Measurements from ENCODE around the gene OGFOD3. TPM values are rescaled to one million over a fixed set of nuclear protein-coding genes. Genes with fewer than 3 reads are reported as not detected.

OGFOD3 gene
- total RNA-seq, 4 donors from 2014 or later: 12.4 to 30.1 (median 24.0) TPM

DNA sequence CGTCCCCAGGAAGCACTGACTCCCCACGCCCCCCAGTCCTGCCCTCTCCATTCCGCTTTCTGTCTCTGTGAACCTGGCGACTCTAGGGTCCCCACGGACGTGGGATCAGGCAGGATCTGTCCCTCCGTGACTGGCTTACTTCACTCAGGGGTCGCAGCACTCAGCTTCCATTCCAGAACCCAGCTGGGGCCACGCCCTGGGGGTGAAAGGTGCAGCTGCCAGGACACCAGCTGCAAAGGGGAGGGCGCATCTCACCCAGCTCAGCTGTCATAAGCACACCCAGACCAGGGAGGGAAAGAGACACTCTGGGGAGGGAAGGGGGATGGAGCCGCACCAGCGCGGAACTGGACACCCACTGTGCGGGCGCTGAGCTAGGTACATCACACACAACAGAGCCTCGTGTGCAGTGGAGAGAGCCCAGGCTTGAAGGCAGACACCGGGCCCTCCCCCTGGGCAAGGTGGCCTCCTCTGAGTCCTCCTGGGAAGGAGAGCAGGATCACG lies 18.7 kb downstream of the OGFOD3 start:
- TF ChIP-seq, protein P1, sequence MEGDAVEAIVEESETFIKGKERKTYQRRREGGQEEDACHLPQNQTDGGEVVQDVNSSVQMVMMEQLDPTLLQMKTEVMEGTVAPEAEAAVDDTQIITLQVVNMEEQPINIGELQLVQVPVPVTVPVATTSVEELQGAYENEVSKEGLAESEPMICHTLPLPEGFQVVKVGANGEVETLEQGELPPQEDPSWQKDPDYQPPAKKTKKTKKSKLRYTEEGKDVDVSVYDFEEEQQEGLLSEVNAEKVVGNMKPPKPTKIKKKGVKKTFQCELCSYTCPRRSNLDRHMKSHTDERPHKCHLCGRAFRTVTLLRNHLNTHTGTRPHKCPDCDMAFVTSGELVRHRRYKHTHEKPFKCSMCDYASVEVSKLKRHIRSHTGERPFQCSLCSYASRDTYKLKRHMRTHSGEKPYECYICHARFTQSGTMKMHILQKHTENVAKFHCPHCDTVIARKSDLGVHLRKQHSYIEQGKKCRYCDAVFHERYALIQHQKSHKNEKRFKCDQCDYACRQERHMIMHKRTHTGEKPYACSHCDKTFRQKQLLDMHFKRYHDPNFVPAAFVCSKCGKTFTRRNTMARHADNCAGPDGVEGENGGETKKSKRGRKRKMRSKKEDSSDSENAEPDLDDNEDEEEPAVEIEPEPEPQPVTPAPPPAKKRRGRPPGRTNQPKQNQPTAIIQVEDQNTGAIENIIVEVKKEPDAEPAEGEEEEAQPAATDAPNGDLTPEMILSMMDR (IDR thresholded peaks at IDR 0.05): no peak
- no peak for TF ChIP-seq POLR2A (IDR thresholded peaks at IDR 0.05)
- Histone ChIP-seq H3K36me3 (peaks cover 0 to 24% (median 0%) of the 10 kb centered on the region in 3 donors), H3K9me3 (no peaks in the 10 kb centered on the region), H3K4me3 (no peak overlapping the region), H3K4me1 (peaks cover 0 to 4% (median 2%) of the 10 kb centered on the region in 4 donors), H3K27me3 (no peaks in the 10 kb centered on the region), H3K27ac (no peak overlapping the region)
- no peak for DNase-seq

DNA sequence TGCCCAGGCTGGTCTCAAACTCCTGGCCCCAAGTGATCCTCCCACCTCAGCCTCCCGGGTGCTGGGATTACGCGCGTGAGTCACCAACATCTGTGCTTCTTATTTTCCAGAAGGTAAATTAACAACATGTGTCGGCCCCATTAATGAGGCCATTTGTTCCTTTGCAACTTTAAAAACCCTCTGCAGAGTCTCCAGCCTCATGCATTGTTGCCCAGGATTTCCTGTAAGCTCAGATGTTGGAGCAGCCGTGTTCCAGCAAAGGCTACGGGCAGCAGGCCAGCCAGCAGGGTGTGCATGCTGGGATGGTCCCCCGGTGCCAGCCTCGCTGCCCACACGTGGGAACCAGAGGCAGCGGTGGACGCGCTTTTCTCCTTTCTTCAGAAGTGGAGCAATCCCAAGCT lies 19.3 kb downstream of the OGFOD3 start:
- Histone ChIP-seq H3K4me1 (peaks cover 0 to 4% (median 2%) of the 10 kb centered on the region in 4 donors), H3K9me3 (no peaks in the 10 kb centered on the region), H3K27me3 (no peaks in the 10 kb centered on the region), H3K4me3 (no peak overlapping the region), H3K36me3 (peaks cover 0 to 21% (median 0%) of the 10 kb centered on the region in 3 donors), H3K27ac (no peak overlapping the region)
- no peak for TF ChIP-seq POLR2A (IDR thresholded peaks at IDR 0.05)
- TF ChIP-seq, protein P1 (IDR thresholded peaks at IDR 0.05): no peak
- no peak for DNase-seq

DNA sequence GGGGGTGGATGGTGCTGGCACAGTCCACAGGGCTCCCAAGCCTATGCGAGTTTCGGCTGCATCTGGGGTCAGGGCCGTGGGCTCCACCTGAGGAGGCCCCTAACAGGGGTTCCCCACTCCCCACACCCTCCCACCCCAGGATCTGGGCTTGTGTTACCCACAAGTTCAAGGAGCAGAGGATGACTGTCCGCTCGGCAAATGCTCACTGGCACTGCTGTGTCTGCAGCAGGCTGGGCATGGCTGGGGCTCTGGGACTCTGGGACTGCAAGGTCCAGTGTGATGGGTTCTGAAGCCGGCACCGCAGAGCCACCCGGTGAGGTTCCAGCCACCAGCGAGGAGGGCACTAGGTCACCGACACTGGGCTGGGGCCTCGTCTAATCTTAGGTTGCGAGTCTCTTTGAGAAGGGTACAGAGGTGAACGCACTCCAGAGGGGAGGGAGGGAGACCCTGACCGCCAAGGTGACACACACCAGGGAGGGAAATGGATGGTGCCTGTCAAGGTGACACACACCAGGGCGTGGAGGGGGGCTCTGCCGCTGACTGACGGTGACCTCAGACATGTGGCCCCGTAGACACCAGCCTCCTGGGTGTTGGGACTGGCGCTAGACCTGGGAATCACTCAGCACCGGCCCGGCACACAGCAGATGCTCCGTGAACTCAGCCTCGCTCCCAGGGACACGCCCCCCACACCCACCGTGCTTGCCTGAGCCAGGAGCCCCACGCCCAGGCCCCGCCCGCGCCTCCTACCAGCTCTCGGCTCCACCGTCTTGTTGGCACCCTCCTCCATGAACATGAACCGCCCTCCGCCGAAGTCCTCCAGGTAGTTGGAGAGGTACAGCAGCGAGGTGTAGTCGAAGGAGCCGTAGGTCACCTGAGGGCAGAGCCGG lies 20.7 kb downstream of the OGFOD3 start:
- Histone ChIP-seq H3K27ac (no peak overlapping the region), H3K9me3 (no peaks in the 10 kb centered on the region), H3K27me3 (no peaks in the 10 kb centered on the region), H3K4me3 (no peak overlapping the region), H3K36me3 (peaks cover 0 to 10% (median 0%) of the 10 kb centered on the region in 3 donors), H3K4me1 (peaks cover 0 to 4% (median 2%) of the 10 kb centered on the region in 4 donors)
- DNase-seq: no peak
- TF ChIP-seq, protein P1 (IDR thresholded peaks at IDR 0.05): no peak
- no peak for TF ChIP-seq POLR2A (IDR thresholded peaks at IDR 0.05)

DNA sequence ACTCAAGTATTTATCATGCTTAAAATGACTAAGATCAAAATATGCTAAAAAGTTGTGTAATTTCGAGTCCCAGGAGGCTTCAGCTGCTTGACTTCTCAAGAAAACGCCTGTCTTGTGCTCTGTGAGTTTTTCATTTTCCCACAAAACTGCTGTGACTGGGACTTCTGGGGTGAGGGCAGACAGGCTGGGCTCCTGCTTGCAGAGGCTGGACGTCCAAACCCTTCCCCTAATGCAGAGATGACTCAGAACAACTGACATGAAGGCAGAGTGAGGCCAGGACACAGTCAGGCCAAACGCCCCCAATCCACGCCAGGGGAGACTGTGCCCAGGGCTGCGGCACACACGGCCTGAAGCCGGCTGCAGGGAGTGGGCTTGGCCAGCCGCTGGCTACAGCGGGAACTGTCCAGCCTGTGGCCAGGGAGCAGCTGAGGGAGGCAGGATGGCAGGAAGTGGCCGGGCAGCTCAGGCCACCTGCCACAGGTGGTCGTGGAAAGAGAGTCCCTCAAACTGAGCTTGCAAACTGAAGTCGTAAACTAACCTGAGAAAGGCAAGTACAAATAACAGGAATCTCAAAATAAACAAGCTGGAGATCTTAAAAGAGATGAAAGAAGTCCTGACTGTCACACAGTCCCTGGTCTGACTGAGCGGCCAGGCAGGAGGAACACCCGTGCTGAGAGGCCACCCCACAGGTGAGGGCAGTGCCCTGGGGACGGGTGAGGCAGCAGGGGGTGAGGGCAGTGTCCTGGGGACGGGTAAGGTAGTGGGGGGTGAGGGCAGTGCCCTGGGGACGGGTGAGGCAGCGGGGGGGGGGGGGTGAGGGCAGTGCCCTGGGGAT lies 21.6 kb downstream of the OGFOD3 start:
- H3K9me3 ChIP-seq: no peaks in the 10 kb centered on the region
- no peak for DNase-seq
- H3K27ac ChIP-seq: no peak overlapping the region
- peaks cover 0 to 15% (median 0%) of the 10 kb centered on the region in 3 donors for H3K36me3 ChIP-seq
- TF ChIP-seq, protein P1 (IDR thresholded peaks at IDR 0.05): no peak
- no peak for TF ChIP-seq POLR2A (IDR thresholded peaks at IDR 0.05)
- no peaks in the 10 kb centered on the region for H3K27me3 ChIP-seq
- no peak overlapping the region for H3K4me3 ChIP-seq
- peaks cover 0 to 4% (median 2%) of the 10 kb centered on the region in 4 donors for H3K4me1 ChIP-seq

DNA sequence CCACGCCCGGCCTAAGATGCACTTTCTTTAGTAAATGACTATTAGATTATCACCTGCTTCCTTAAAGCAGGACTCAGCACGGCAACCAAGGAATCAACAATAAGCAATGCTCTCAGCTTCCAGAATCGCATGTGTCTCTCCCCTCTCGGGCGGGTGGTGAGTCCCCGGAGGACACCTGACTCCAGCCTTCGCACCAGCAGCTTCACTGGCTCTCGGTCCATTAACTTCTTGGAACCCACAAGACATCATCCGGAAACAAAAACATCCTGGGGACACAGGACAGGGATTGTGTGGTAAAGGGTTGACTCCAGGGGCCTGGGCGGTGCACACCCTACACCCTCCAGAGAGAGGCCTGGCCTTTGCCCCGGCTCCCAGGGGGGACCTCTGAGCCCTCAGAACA lies 24.1 kb downstream of the OGFOD3 start:
- Histone ChIP-seq H3K27me3 (no peaks in the 10 kb centered on the region), H3K36me3 (peaks cover 0 to 20% (median 0%) of the 10 kb centered on the region in 3 donors), H3K9me3 (no peaks in the 10 kb centered on the region), H3K27ac (no peak overlapping the region), H3K4me1 (no peaks in the 10 kb centered on the region), H3K4me3 (no peak overlapping the region)
- DNase-seq: no peak
- TF ChIP-seq, protein P1 (IDR thresholded peaks at IDR 0.05): no peak
- no peak for TF ChIP-seq POLR2A (IDR thresholded peaks at IDR 0.05)

Data from Peyer's patch (tissue), 4 donors.